Activated CD4-positive, alpha-beta T cell treated with anti-CD3 and anti-CD28 coated beads, Interleukin-2, amount 50 U/mL, for 1 hour (primary cell): ENCODE measurements around the gene C1QL1.

Source experiments
- DNase-seq: peaks from one replicate; pipeline ENCODE4 v3.0.0-alpha.2; 2020

C1QL1 gene

GRCh38 chr17:44912763-44913544, 55.1 kb downstream of the C1QL1 start:
- DNase-seq: no peak

- DNase-seq: peak; percentile 48
These were observed 56.7 kb downstream of the C1QL1 start for GRCh38 chr17:44911133-44912001.

GRCh38 chr17:44910231-44911106, 57.6 kb downstream of the C1QL1 start:
- no peak for DNase-seq
